K562 (cell line): ENCODE results near the gene KYAT1. TPM values are rescaled to one million over a fixed set of nuclear protein-coding genes. Genes with fewer than 3 reads are reported as not detected.
A peak's percentile ranks its signal among the peaks of the same experiment; 100 is the strongest.

Source experiments
- BRD4 ChIP-seq: fragments of 200-600 bp; sonication (generic); IDR thresholded peaks from 2 replicates; pipeline ENCODE4 v1.6.1; 2017; ENCODE audit warnings: inconsistent platforms
- CTBP1 ChIP-seq: fragments of 450-650 bp; IDR thresholded peaks from 2 replicates; pipeline ENCODE4 v1.6.1; 2016; ENCODE audit warnings: borderline replicate concordance
- HMG20B ChIP-seq: fragments of 250-450 bp; sonication (Bioruptor Pico); IDR thresholded peaks from 2 replicates; pipeline ENCODE4 v1.5.0; 2021; ENCODE audit warnings: mild to moderate bottlenecking
- JUNB ChIP-seq: fragments of 450-650 bp; formaldehyde crosslinking; conservative IDR thresholded peaks from 2 replicates; pipeline ENCODE4 v1.4.0; 2020; ENCODE audit warnings: mild to moderate bottlenecking
- LEF1 ChIP-seq: fragments of 450-650 bp; IDR thresholded peaks from 2 replicates; pipeline ENCODE4 v1.6.1; 2016; ENCODE audit warnings: mild to moderate bottlenecking
- NFYB ChIP-seq: IDR thresholded peaks from 2 replicates; pipeline ENCODE4 v1.6.1; 2011; ENCODE audit warnings: mild to moderate bottlenecking, moderate library complexity; ENCODE audit not compliant: insufficient read length; ENCODE audit errors: extremely low read depth
- NKRF ChIP-seq: fragments of 450-650 bp; IDR thresholded peaks from 2 replicates; pipeline ENCODE4 v1.6.1; 2016; ENCODE audit warnings: borderline replicate concordance
- NONO ChIP-seq, 2 experiments: fragments of 200-400 bp in 1 of 2; fragments of 450-650 bp in 1 of 2; formaldehyde crosslinking in 1 of 2; IDR thresholded peaks; 2 replicates each; pipeline ENCODE4 v1.6.1; 2017; ENCODE audit warnings: low read depth in 2 of 2, mild to moderate bottlenecking in 2 of 2, moderate library complexity in 2 of 2, low read length in 1 of 2
- NUFIP1 ChIP-seq: fragments of 450-650 bp; IDR thresholded peaks from 2 replicates; pipeline ENCODE4 v1.6.1; 2018; ENCODE audit not compliant: partially characterized antibody
- PHTF2 ChIP-seq: fragments of 250-450 bp; sonication (Bioruptor Pico); IDR thresholded peaks from 2 replicates; pipeline ENCODE4 v1.5.0; 2021; ENCODE audit warnings: mild to moderate bottlenecking
- RBM14 ChIP-seq: fragments of 200-400 bp; formaldehyde crosslinking; IDR thresholded peaks from 2 replicates; pipeline ENCODE4 v1.6.1; 2018; ENCODE audit warnings: low read depth, mild to moderate bottlenecking, low read length, moderate library complexity, borderline replicate concordance; ENCODE audit not compliant: insufficient read depth
- SETDB1 ChIP-seq: IDR thresholded peaks from one replicate; pipeline ENCODE4 v1.6.1; 2012; ENCODE audit warnings: low read length, control low read depth, inconsistent platforms
- SMAD4 ChIP-seq: fragments of 250-450 bp; sonication (Bioruptor Pico); conservative IDR thresholded peaks from 2 replicates; pipeline ENCODE4 v1.8.0; 2021; ENCODE audit warnings: inconsistent platforms, mild to moderate bottlenecking, moderate library complexity
- TCFL5 ChIP-seq: fragments of 250-450 bp; sonication (Bioruptor Pico); conservative IDR thresholded peaks from 2 replicates; pipeline ENCODE4 v1.6.1; 2021; ENCODE audit warnings: mild to moderate bottlenecking, moderate library complexity, matching md5 sums
- polyA plus RNA-seq, 8 experiments: library from polyadenylated mRNA; depleted of rRNA in 4 of 8; stranded (reverse) in 5 of 8; unstranded in 3 of 8; fragments of >200 nt; fragmentation: Nextera tagmentation in 2 of 8; fragmentation: Illumina TruSeq in 1 of 8; extraction: Ambion mirVana in 2 of 8; extraction: Trizol in 1 of 8; gene quantifications; 2 replicates each; pipeline versions ENCODE4 v1.2.1 to v1.2.3, GENCODE V29; 2011 to 2014; ENCODE audit warnings: inconsistent platforms in 1 of 8, missing spikeins in 1 of 8
- total RNA-seq, 7 experiments: library from RNA; depleted of rRNA in 6 of 7; stranded (reverse); fragments of >200 nt in 6 of 7; fragmentation: Illumina TruSeq in 2 of 7; extraction: Trizol in 2 of 7; gene quantifications; 2 replicates each; pipeline versions ENCODE4 v1.2.1 to v1.2.3, GENCODE V29; 2011 to 2021; ENCODE audit warnings: low replicate concordance in 1 of 7
- TF ChIP-seq, protein P1 (sequence below): fragments of 450-650 bp; formaldehyde crosslinking; IDR thresholded peaks from 2 replicates; pipeline ENCODE4 v1.4.0; 2022; ENCODE audit warnings: mild to moderate bottlenecking, moderate library complexity
- TF ChIP-seq, protein P2 (sequence below): sonication (generic); formaldehyde crosslinking; IDR thresholded peaks from 2 replicates; pipeline ENCODE4 v1.8.0; 2022; ENCODE audit warnings: mild to moderate bottlenecking, missing genetic modification reagents
- TF ChIP-seq, protein P3 (sequence below): fragments of 450-650 bp; IDR thresholded peaks from 2 replicates; pipeline ENCODE4 v1.6.1; 2018; ENCODE audit warnings: mild to moderate bottlenecking, low read depth; ENCODE audit not compliant: partially characterized antibody
- TF ChIP-seq, protein P4 (sequence below), 2 experiments: fragments of 450-650 bp; conservative IDR thresholded peaks; 2 replicates each; pipeline ENCODE4 v1.6.1; 2017; ENCODE audit warnings: mild to moderate bottlenecking in 2 of 2, moderate library complexity in 2 of 2

The KYAT1 gene
- total and polyA plus RNA-seq, 9 of the 15 experiments (the other 6 are each of a cell fraction or from before 2014, with no cell fraction given): 6.4 to 16.8 (median 11.1) TPM

- TF ChIP-seq, protein P1, sequence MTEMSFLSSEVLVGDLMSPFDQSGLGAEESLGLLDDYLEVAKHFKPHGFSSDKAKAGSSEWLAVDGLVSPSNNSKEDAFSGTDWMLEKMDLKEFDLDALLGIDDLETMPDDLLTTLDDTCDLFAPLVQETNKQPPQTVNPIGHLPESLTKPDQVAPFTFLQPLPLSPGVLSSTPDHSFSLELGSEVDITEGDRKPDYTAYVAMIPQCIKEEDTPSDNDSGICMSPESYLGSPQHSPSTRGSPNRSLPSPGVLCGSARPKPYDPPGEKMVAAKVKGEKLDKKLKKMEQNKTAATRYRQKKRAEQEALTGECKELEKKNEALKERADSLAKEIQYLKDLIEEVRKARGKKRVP (CRISPR knock-in tag): no peak
- TF ChIP-seq, protein P2, sequence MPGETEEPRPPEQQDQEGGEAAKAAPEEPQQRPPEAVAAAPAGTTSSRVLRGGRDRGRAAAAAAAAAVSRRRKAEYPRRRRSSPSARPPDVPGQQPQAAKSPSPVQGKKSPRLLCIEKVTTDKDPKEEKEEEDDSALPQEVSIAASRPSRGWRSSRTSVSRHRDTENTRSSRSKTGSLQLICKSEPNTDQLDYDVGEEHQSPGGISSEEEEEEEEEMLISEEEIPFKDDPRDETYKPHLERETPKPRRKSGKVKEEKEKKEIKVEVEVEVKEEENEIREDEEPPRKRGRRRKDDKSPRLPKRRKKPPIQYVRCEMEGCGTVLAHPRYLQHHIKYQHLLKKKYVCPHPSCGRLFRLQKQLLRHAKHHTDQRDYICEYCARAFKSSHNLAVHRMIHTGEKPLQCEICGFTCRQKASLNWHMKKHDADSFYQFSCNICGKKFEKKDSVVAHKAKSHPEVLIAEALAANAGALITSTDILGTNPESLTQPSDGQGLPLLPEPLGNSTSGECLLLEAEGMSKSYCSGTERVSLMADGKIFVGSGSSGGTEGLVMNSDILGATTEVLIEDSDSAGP: peak; percentile 99
- TF ChIP-seq NONO (IDR thresholded peaks at IDR 0.05; ENCODE audit: low read depth in 2 of 2, low read length in 1 of 2) (peak; percentile 54 to 90), NUFIP1 (no peak), SETDB1 (peak; percentile 38), PHTF2 (CRISPR knock-in tag) (no peak), SMAD4 (CRISPR knock-in tag) (peak; percentile 63; the same call in 1 of the 2 replicates), LEF1 (no peak), RBM14 (no peak), NFYB (no peak), CTBP1 (peak; percentile 69; the same call in 1 of the 2 replicates), TCFL5 (no peak), NKRF (no peak; the same call in 1 of the 2 replicates), HMG20B (CRISPR knock-in tag) (no peak), BRD4 (no peak), JUNB (CRISPR knock-in tag) (peak; percentile 83)
- TF ChIP-seq, protein P3, sequence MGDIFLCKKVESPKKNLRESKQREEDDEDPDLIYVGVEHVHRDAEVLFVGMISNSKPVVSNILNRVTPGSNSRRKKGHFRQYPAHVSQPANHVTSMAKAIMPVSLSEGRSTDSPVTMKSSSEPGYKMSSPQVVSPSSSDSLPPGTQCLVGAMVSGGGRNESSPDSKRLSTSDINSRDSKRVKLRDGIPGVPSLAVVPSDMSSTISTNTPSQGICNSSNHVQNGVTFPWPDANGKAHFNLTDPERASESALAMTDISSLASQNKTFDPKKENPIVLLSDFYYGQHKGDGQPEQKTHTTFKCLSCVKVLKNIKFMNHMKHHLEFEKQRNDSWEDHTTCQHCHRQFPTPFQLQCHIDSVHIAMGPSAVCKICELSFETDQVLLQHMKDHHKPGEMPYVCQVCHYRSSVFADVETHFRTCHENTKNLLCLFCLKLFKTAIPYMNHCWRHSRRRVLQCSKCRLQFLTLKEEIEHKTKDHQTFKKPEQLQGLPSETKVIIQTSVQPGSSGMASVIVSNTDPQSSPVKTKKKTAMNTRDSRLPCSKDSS: no peak
- TF ChIP-seq, protein P4, sequence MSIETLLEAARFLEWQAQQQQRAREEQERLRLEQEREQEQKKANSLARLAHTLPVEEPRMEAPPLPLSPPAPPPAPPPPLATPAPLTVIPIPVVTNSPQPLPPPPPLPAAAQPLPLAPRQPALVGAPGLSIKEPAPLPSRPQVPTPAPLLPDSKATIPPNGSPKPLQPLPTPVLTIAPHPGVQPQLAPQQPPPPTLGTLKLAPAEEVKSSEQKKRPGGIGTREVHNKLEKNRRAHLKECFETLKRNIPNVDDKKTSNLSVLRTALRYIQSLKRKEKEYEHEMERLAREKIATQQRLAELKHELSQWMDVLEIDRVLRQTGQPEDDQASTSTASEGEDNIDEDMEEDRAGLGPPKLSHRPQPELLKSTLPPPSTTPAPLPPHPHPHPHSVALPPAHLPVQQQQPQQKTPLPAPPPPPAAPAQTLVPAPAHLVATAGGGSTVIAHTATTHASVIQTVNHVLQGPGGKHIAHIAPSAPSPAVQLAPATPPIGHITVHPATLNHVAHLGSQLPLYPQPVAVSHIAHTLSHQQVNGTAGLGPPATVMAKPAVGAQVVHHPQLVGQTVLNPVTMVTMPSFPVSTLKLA (conservative IDR thresholded peaks at IDR 0.05): peak in 1 of 2 experiments; percentile 73; a peak in 3 of 4 replicates
Measured at GRCh38 chr9:128881884-128882676, at the start of gene KYAT1, which contains the start of gene LRRC8A (continued).
